ENCODE results near the gene KCNJ6.

GRCh38 chr21:37615962-37616361 lies 300.3 kb downstream of the KCNJ6 start:
- TF ChIP-seq, protein P1, sequence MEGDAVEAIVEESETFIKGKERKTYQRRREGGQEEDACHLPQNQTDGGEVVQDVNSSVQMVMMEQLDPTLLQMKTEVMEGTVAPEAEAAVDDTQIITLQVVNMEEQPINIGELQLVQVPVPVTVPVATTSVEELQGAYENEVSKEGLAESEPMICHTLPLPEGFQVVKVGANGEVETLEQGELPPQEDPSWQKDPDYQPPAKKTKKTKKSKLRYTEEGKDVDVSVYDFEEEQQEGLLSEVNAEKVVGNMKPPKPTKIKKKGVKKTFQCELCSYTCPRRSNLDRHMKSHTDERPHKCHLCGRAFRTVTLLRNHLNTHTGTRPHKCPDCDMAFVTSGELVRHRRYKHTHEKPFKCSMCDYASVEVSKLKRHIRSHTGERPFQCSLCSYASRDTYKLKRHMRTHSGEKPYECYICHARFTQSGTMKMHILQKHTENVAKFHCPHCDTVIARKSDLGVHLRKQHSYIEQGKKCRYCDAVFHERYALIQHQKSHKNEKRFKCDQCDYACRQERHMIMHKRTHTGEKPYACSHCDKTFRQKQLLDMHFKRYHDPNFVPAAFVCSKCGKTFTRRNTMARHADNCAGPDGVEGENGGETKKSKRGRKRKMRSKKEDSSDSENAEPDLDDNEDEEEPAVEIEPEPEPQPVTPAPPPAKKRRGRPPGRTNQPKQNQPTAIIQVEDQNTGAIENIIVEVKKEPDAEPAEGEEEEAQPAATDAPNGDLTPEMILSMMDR (IDR thresholded peaks at IDR 0.05; ENCODE audit: low read depth, low read length, missing input control), result no peak
- no peak for TF ChIP-seq GABPA (IDR thresholded peaks at IDR 0.05 in 1 of 2, conservative IDR thresholded peaks at IDR 0.05 in 1 of 2)
- no peak for TF ChIP-seq JUND (IDR thresholded peaks at IDR 0.05)
- TF ChIP-seq EGR1 (IDR thresholded peaks at IDR 0.05; ENCODE audit: low read depth in 2 of 2), result no peak
- TF ChIP-seq, protein P2, sequence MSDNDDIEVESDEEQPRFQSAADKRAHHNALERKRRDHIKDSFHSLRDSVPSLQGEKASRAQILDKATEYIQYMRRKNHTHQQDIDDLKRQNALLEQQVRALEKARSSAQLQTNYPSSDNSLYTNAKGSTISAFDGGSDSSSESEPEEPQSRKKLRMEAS (IDR thresholded peaks at IDR 0.05), result no peak
- TF ChIP-seq, protein P3, sequence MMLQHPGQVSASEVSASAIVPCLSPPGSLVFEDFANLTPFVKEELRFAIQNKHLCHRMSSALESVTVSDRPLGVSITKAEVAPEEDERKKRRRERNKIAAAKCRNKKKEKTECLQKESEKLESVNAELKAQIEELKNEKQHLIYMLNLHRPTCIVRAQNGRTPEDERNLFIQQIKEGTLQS (IDR thresholded peaks at IDR 0.05), result no peak
- no peak for TF ChIP-seq YY1 (IDR thresholded peaks at IDR 0.05)
- TF ChIP-seq RAD21 (IDR thresholded peaks at IDR 0.05), result no peak
- TF ChIP-seq ZBTB33 (IDR thresholded peaks at IDR 0.05), result no peak
- TF ChIP-seq TAF1 (conservative IDR thresholded peaks at IDR 0.05), result no peak
- no peak for TF ChIP-seq FOXA1 (IDR thresholded peaks at IDR 0.05)
- TF ChIP-seq REST (IDR thresholded peaks at IDR 0.05), result no peak
- no peak for TF ChIP-seq SP1 (IDR thresholded peaks at IDR 0.05)
- no peak for TF ChIP-seq NR2F2 (IDR thresholded peaks at IDR 0.05)

Measured in liver (tissue), 3 donors.